Hepatocyte (in vitro differentiated cells): ENCODE data around the gene URI1.

ENCODE experiments used
- EZH2 ChIP-seq: fragments of 200-600 bp; sonication (generic); IDR thresholded peaks from 2 replicates; pipeline ENCODE4 v1.6.1; 2016; ENCODE audit warnings: antibody characterized with exemption, mild to moderate bottlenecking, borderline replicate concordance
- TF ChIP-seq, protein P1 (sequence below): fragments of 200-600 bp; sonication (generic); IDR thresholded peaks from 2 replicates; pipeline ENCODE4 v1.5.1; 2016; ENCODE audit warnings: antibody characterized with exemption, mild to moderate bottlenecking; ENCODE audit not compliant: poor library complexity

DNA sequence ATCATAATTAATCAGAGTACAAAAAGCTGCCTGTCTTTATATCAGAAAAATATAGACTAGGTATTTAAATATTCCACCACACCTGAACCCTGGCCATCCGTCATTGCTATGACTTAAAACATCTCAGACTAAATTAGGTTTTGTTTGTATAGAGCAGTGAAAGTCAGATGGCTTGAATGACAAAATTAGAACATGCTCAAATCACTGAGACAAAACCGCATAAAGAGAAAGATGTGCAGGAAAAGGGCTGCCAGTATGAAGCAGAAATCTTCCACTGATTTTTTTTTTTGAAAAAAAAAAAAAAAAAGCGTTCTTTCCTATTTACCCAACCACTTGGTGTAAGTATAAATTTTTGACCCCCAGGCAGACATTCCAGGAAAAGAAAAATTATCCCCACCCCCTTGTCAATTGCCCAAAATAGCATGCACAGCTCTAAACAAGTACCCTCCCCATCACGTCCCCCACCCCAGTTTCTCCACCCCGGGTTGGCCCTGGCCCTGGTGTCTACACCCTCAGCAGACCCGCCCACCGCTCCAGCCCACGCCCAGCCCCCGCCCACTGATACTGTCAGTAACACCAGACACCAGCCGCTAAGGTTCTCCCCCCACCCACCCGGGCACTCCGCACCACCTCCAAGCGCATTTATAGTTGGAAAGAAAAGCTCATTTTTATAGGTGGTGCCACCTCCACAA is 118.6 kb downstream of the URI1 start:
- TF ChIP-seq, protein P1, sequence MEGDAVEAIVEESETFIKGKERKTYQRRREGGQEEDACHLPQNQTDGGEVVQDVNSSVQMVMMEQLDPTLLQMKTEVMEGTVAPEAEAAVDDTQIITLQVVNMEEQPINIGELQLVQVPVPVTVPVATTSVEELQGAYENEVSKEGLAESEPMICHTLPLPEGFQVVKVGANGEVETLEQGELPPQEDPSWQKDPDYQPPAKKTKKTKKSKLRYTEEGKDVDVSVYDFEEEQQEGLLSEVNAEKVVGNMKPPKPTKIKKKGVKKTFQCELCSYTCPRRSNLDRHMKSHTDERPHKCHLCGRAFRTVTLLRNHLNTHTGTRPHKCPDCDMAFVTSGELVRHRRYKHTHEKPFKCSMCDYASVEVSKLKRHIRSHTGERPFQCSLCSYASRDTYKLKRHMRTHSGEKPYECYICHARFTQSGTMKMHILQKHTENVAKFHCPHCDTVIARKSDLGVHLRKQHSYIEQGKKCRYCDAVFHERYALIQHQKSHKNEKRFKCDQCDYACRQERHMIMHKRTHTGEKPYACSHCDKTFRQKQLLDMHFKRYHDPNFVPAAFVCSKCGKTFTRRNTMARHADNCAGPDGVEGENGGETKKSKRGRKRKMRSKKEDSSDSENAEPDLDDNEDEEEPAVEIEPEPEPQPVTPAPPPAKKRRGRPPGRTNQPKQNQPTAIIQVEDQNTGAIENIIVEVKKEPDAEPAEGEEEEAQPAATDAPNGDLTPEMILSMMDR = no peak
- no peak for TF ChIP-seq EZH2
